Measurements from ENCODE around the gene SERPING1.

- TF ChIP-seq GATA2 (IDR thresholded peaks at IDR 0.05; ENCODE audit: low read depth, low read length) (no peak), GATA3 (IDR thresholded peaks at IDR 0.05; ENCODE audit: low read depth, low read length) (no peak)
Measured at GRCh38 chr11:57639321-57640067, 42.0 kb downstream of the SERPING1 start.
